ENCODE data around the gene TMEM114. TPM values are rescaled to one million over a fixed set of nuclear protein-coding genes. Genes with fewer than 3 reads are reported as not detected.

The TMEM114 gene
- polyA plus RNA-seq, 1 donor from 2014 or later: 0.62 TPM

- H3K4me3 ChIP-seq (ENCODE audit: low read length): no peak overlapping the region
- H3F3A ChIP-seq (ENCODE audit: insufficient read depth, low read length, poor library complexity, severe bottlenecking): no peaks in the 10 kb centered on the region
- H3K9me3 ChIP-seq (ENCODE audit: low read length): no peaks in the 10 kb centered on the region
- H2AFZ ChIP-seq (ENCODE audit: low read depth, low read length): no peak overlapping the region
- no peaks in the 10 kb centered on the region for H3K36me3 ChIP-seq (ENCODE audit: insufficient read depth, low read length)
- no peak overlapping the region for H3K27ac ChIP-seq (ENCODE audit: low read length)
- no peaks in the 10 kb centered on the region for H3K9me2 ChIP-seq (ENCODE audit: insufficient read depth, low read length)
- no peaks in the 10 kb centered on the region for H4K20me1 ChIP-seq (ENCODE audit: insufficient read depth)
- no peak overlapping the region for H3K4me2 ChIP-seq (ENCODE audit: low read length)
- H3K9ac ChIP-seq (ENCODE audit: low read length): no peak overlapping the region
- H3K27me3 ChIP-seq (ENCODE audit: insufficient read depth, low read depth, low read length): peaks cover 28% of the 10 kb centered on the region
- TF ChIP-seq RAD21 (conservative IDR thresholded peaks at IDR 0.05): no peak
- TF ChIP-seq EP300 (conservative IDR thresholded peaks at IDR 0.05; ENCODE audit: poor library complexity, severe bottlenecking): no peak
- no peak for TF ChIP-seq POLR2AphosphoS5 (IDR thresholded peaks at IDR 0.05)
- TF ChIP-seq, protein P1, sequence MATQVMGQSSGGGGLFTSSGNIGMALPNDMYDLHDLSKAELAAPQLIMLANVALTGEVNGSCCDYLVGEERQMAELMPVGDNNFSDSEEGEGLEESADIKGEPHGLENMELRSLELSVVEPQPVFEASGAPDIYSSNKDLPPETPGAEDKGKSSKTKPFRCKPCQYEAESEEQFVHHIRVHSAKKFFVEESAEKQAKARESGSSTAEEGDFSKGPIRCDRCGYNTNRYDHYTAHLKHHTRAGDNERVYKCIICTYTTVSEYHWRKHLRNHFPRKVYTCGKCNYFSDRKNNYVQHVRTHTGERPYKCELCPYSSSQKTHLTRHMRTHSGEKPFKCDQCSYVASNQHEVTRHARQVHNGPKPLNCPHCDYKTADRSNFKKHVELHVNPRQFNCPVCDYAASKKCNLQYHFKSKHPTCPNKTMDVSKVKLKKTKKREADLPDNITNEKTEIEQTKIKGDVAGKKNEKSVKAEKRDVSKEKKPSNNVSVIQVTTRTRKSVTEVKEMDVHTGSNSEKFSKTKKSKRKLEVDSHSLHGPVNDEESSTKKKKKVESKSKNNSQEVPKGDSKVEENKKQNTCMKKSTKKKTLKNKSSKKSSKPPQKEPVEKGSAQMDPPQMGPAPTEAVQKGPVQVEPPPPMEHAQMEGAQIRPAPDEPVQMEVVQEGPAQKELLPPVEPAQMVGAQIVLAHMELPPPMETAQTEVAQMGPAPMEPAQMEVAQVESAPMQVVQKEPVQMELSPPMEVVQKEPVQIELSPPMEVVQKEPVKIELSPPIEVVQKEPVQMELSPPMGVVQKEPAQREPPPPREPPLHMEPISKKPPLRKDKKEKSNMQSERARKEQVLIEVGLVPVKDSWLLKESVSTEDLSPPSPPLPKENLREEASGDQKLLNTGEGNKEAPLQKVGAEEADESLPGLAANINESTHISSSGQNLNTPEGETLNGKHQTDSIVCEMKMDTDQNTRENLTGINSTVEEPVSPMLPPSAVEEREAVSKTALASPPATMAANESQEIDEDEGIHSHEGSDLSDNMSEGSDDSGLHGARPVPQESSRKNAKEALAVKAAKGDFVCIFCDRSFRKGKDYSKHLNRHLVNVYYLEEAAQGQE (IDR thresholded peaks at IDR 0.05; ENCODE audit: borderline replicate concordance): no peak
- TF ChIP-seq EZH2 (IDR thresholded peaks at IDR 0.05; ENCODE audit: borderline replicate concordance, insufficient read depth, low read length, poor library complexity, severe bottlenecking): no peak
- TF ChIP-seq, protein P2, sequence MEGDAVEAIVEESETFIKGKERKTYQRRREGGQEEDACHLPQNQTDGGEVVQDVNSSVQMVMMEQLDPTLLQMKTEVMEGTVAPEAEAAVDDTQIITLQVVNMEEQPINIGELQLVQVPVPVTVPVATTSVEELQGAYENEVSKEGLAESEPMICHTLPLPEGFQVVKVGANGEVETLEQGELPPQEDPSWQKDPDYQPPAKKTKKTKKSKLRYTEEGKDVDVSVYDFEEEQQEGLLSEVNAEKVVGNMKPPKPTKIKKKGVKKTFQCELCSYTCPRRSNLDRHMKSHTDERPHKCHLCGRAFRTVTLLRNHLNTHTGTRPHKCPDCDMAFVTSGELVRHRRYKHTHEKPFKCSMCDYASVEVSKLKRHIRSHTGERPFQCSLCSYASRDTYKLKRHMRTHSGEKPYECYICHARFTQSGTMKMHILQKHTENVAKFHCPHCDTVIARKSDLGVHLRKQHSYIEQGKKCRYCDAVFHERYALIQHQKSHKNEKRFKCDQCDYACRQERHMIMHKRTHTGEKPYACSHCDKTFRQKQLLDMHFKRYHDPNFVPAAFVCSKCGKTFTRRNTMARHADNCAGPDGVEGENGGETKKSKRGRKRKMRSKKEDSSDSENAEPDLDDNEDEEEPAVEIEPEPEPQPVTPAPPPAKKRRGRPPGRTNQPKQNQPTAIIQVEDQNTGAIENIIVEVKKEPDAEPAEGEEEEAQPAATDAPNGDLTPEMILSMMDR (IDR thresholded peaks at IDR 0.05; ENCODE audit: poor library complexity, severe bottlenecking): no peak
- TF ChIP-seq TAF1 (IDR thresholded peaks at IDR 0.05; ENCODE audit: low read depth): no peak
- TF ChIP-seq SMC3 (conservative IDR thresholded peaks at IDR 0.05; ENCODE audit: poor library complexity): no peak
- TF ChIP-seq MXI1 (conservative IDR thresholded peaks at IDR 0.05; ENCODE audit: poor library complexity, severe bottlenecking): no peak
- H3K79me2 ChIP-seq (replicated peaks; ENCODE audit: insufficient read depth, low read length): no peaks in the 10 kb centered on the region
Observed at GRCh38 chr16:8585857-8586256, 4.5 kb downstream of the TMEM114 start.

DNA sequence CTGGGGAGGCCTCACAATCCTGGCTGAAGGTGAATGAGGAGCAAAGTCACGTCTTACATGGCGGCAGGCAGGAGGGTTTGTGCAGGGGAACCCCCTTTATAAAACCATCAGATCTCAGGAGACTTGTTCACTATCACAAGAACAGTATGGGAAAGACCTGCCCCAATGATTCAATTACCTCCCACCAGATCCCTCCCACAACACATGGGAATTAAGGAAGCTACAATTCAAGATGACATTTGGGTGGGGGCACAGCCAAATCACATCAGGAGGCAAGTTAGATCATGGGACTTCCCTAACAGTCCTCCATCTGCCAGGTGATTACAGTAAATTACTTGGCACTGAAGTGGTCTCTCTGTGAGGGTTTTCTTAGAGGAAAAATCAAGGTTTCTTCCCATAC is 5.3 kb downstream of the TMEM114 start:
- H3F3A ChIP-seq (ENCODE audit: insufficient read depth, low read length, poor library complexity, severe bottlenecking): no peaks in the 10 kb centered on the region
- no peaks in the 10 kb centered on the region for H3K36me3 ChIP-seq (ENCODE audit: insufficient read depth, low read length)
- no peaks in the 10 kb centered on the region for H3K9me3 ChIP-seq (ENCODE audit: low read length)
- no peak overlapping the region for H3K4me2 ChIP-seq (ENCODE audit: low read length)
- TF ChIP-seq SMC3 (conservative IDR thresholded peaks at IDR 0.05; ENCODE audit: poor library complexity) (no peak), EP300 (conservative IDR thresholded peaks at IDR 0.05; ENCODE audit: poor library complexity, severe bottlenecking) (no peak), EZH2 (IDR thresholded peaks at IDR 0.05; ENCODE audit: borderline replicate concordance, insufficient read depth, low read length, poor library complexity, severe bottlenecking) (no peak), MXI1 (conservative IDR thresholded peaks at IDR 0.05; ENCODE audit: poor library complexity, severe bottlenecking) (no peak)
- TF ChIP-seq, protein P2 (IDR thresholded peaks at IDR 0.05; ENCODE audit: poor library complexity, severe bottlenecking): no peak
- TF ChIP-seq, protein P1 (IDR thresholded peaks at IDR 0.05; ENCODE audit: borderline replicate concordance): no peak
- H2AFZ ChIP-seq (ENCODE audit: low read depth, low read length): no peak overlapping the region
- no peak overlapping the region for H3K4me3 ChIP-seq (ENCODE audit: low read length)
- no peak overlapping the region for H3K27ac ChIP-seq (ENCODE audit: low read length)
- H3K79me2 ChIP-seq (replicated peaks; ENCODE audit: insufficient read depth, low read length): no peaks in the 10 kb centered on the region
- no peaks in the 10 kb centered on the region for H3K9me2 ChIP-seq (ENCODE audit: insufficient read depth, low read length)
- no peak overlapping the region for H3K9ac ChIP-seq (ENCODE audit: low read length)
- no peaks in the 10 kb centered on the region for H4K20me1 ChIP-seq (ENCODE audit: insufficient read depth)
- H3K27me3 ChIP-seq (ENCODE audit: insufficient read depth, low read depth, low read length): peaks cover 20% of the 10 kb centered on the region
